Neural cell (in vitro differentiated cells): ENCODE results near the gene TPR.

Source experiments
- EP300 ChIP-seq: fragments of 450-650 bp; conservative IDR thresholded peaks from 2 replicates; pipeline ENCODE4 v1.6.1; 2014; ENCODE audit warnings: antibody characterized with exemption, mild to moderate bottlenecking, moderate library complexity; ENCODE audit not compliant: poor library complexity, severe bottlenecking
- EZH2 ChIP-seq: fragments of 200-600, 300-800 bp; shearing (Covaris generic), sonication (generic); IDR thresholded peaks from 2 replicates; pipeline ENCODE4 v1.6.1; 2014; ENCODE audit warnings: antibody characterized with exemption, low read length, borderline replicate concordance, mild to moderate bottlenecking; ENCODE audit not compliant: insufficient read depth, poor library complexity, severe bottlenecking
- MXI1 ChIP-seq: fragments of 450-650 bp; conservative IDR thresholded peaks from 2 replicates; pipeline ENCODE4 v1.6.1; 2014; ENCODE audit warnings: antibody characterized with exemption, mild to moderate bottlenecking; ENCODE audit not compliant: poor library complexity, severe bottlenecking
- POLR2AphosphoS5 ChIP-seq: IDR thresholded peaks from 2 replicates; pipeline ENCODE4 v1.6.1; 2012
- TAF1 ChIP-seq: IDR thresholded peaks from 2 replicates; pipeline ENCODE4 v1.6.1; 2012; ENCODE audit warnings: low read depth
- TF ChIP-seq, protein P1 (sequence below): fragments of 450-650 bp; IDR thresholded peaks from 2 replicates; pipeline ENCODE4 v1.5.1; 2014; ENCODE audit warnings: antibody characterized with exemption, mild to moderate bottlenecking, moderate library complexity; ENCODE audit not compliant: poor library complexity, severe bottlenecking
- TF ChIP-seq, protein P2 (sequence below): IDR thresholded peaks from 2 replicates; pipeline ENCODE4 v1.6.1; 2012; ENCODE audit warnings: borderline replicate concordance

- TF ChIP-seq POLR2AphosphoS5 (no peak), TAF1 (no peak), EZH2 (no peak), EP300 (no peak), MXI1 (no peak)
- TF ChIP-seq, protein P1, sequence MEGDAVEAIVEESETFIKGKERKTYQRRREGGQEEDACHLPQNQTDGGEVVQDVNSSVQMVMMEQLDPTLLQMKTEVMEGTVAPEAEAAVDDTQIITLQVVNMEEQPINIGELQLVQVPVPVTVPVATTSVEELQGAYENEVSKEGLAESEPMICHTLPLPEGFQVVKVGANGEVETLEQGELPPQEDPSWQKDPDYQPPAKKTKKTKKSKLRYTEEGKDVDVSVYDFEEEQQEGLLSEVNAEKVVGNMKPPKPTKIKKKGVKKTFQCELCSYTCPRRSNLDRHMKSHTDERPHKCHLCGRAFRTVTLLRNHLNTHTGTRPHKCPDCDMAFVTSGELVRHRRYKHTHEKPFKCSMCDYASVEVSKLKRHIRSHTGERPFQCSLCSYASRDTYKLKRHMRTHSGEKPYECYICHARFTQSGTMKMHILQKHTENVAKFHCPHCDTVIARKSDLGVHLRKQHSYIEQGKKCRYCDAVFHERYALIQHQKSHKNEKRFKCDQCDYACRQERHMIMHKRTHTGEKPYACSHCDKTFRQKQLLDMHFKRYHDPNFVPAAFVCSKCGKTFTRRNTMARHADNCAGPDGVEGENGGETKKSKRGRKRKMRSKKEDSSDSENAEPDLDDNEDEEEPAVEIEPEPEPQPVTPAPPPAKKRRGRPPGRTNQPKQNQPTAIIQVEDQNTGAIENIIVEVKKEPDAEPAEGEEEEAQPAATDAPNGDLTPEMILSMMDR = no peak
- TF ChIP-seq, protein P2, sequence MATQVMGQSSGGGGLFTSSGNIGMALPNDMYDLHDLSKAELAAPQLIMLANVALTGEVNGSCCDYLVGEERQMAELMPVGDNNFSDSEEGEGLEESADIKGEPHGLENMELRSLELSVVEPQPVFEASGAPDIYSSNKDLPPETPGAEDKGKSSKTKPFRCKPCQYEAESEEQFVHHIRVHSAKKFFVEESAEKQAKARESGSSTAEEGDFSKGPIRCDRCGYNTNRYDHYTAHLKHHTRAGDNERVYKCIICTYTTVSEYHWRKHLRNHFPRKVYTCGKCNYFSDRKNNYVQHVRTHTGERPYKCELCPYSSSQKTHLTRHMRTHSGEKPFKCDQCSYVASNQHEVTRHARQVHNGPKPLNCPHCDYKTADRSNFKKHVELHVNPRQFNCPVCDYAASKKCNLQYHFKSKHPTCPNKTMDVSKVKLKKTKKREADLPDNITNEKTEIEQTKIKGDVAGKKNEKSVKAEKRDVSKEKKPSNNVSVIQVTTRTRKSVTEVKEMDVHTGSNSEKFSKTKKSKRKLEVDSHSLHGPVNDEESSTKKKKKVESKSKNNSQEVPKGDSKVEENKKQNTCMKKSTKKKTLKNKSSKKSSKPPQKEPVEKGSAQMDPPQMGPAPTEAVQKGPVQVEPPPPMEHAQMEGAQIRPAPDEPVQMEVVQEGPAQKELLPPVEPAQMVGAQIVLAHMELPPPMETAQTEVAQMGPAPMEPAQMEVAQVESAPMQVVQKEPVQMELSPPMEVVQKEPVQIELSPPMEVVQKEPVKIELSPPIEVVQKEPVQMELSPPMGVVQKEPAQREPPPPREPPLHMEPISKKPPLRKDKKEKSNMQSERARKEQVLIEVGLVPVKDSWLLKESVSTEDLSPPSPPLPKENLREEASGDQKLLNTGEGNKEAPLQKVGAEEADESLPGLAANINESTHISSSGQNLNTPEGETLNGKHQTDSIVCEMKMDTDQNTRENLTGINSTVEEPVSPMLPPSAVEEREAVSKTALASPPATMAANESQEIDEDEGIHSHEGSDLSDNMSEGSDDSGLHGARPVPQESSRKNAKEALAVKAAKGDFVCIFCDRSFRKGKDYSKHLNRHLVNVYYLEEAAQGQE = no peak
Measured at GRCh38 chr1:186420311-186420710, 45.3 kb upstream of the TPR start.
